Aorta (tissue), 5 donors: ENCODE results near the gene RPL34. TPM values are rescaled to one million over a fixed set of nuclear protein-coding genes. Genes with fewer than 3 reads are reported as not detected.

Experiments
- ATAC-seq: fragments of 200-7000 bp; cut with Tn5 transposase; one replicate; pipeline ENCODE4 v1.9.1; 2022; ENCODE audit warnings: moderate library complexity; ENCODE audit not compliant: low FRiP score
- DNase-seq, 2 donors: peaks; one replicate each; pipeline ENCODE4 v3.0.0-alpha.2; 2020
- H3K27ac ChIP-seq, 2 donors: one replicate each; pipeline ENCODE4 v1.5.1; 2013; ENCODE audit warnings: low read length in 2 of 2, mild to moderate bottlenecking in 2 of 2, moderate library complexity in 2 of 2, control low read depth in 1 of 2, inconsistent platforms in 1 of 2, low read depth in 1 of 2
- H3K27me3 ChIP-seq, 2 donors: one replicate each; pipeline ENCODE4 v1.6.1; 2013; ENCODE audit warnings: control low read depth in 1 of 2, low read length in 1 of 2, mild to moderate bottlenecking in 1 of 2, moderate library complexity in 1 of 2; ENCODE audit not compliant: insufficient read depth in 2 of 2, control insufficient read depth in 1 of 2
- H3K36me3 ChIP-seq, 2 donors: one replicate each; pipeline ENCODE4 v1.6.1; 2013; ENCODE audit warnings: control low read depth in 1 of 2, low read length in 1 of 2, mild to moderate bottlenecking in 1 of 2; ENCODE audit not compliant: insufficient read depth in 2 of 2, control insufficient read depth in 1 of 2
- H3K4me1 ChIP-seq, 2 donors: one replicate each; pipeline ENCODE4 v1.6.1; 2013; ENCODE audit warnings: low read length in 2 of 2, control low read depth in 1 of 2, mild to moderate bottlenecking in 1 of 2, moderate library complexity in 1 of 2; ENCODE audit not compliant: insufficient read depth in 2 of 2, control insufficient read depth in 1 of 2
- H3K4me3 ChIP-seq, 2 donors: one replicate each; pipeline ENCODE4 v1.5.1; 2013; ENCODE audit warnings: low read length in 2 of 2, control low read depth in 1 of 2, mild to moderate bottlenecking in 1 of 2
- H3K9me3 ChIP-seq: one replicate; pipeline ENCODE4 v1.6.1; 2013; ENCODE audit warnings: mild to moderate bottlenecking, low read length; ENCODE audit not compliant: control insufficient read depth
- WGBS, 2 donors: extraction: QIAGEN DNeasy Blood & Tissue Kit; methylation state at CpG; one replicate each; pipeline ENCODE4 v1.1.7; 2013; 5-methylcytosine and 5-hydroxymethylcytosine counted together
- intact Hi-C, 2 donors: fragments of 100-400 bp; cut with DNase I; formaldehyde crosslinking; loops; one replicate each; pipeline versions ENCODE4 v1.14.2 to v1.15.0; 2022
- long read RNA-seq, 2 donors: library from polyadenylated mRNA; unstranded; transcript quantifications; one replicate each; pipeline ENCODE4 v2.0.0, GENCODE V29; 2020 to 2021
- polyA plus RNA-seq, 2 donors: library from polyadenylated mRNA; stranded (reverse); fragments of 200-250 nt; gene quantifications; one replicate each; pipeline ENCODE4 v1.2.3, GENCODE V29; 2013
- total RNA-seq, 2 donors: library from RNA; stranded (reverse); fragmentation: NEBNext Ultra II Directional; extraction: Animal tissue kit (Norgen Biotek cat#: 25700); gene quantifications; one replicate each; pipeline ENCODE4 v1.2.1, GENCODE V29; 2021
- donor health status: healthy with polysubstance abuse.
- donor health status: Bipolar disorder and iron deficiency.
- donor health status: DM: no; HTN: no; CAD: no.
- donor health status: DM: no; HTN: no; CAD: no.
- donor health status: DM: yes; HTN: yes; CAD: no.

The RPL34 gene
- total RNA-seq (1,000 to 10,000 TPM in 1 of 2 donors, 100 to 1,000 TPM in 1; 967 to 1,116 TPM), polyA plus RNA-seq (over 10,000 TPM in 1 of 2 donors, 1,000 to 10,000 TPM in 1; 4,600 to 10,627 TPM)
- long read RNA-seq, donor 1, transcript RPL34-206 (2 exons, 629 nt), result minor isoform, 17 of 198 reads
- long read RNA-seq, donor 1, transcript RPL34-202 (5 exons, 441 nt), result major isoform, 131 of 198 reads
- long read RNA-seq, donor 1, partial matches to known transcripts, result 40 of 198 reads
- long read RNA-seq, donor 1, other reads (novel, unspliced or antisense), result 8 of 198 reads
- long read RNA-seq, donor 2, transcript RPL34-202 (5 exons, 441 nt), result major isoform, 266 of 288 reads
- long read RNA-seq, donor 2, transcript RPL34-206 (2 exons, 629 nt), result minor isoform, 6 of 288 reads
- long read RNA-seq, donor 2, partial matches to known transcripts, result 12 of 288 reads
- long read RNA-seq, donor 2, other reads (novel, unspliced or antisense), result 2 of 288 reads

- peaks cover 0 to 3% of the 10 kb centered on the region in 2 donors for H3K4me1 ChIP-seq
- H3K9me3 ChIP-seq, result no peaks in the 10 kb centered on the region
- DNase-seq (peak; percentile 97 to 98), ATAC-seq (peak; percentile 100)
- H3K27ac ChIP-seq, result peak within 1 kb of the TSS; percentile 60 to 69
- no peaks in the 10 kb centered on the region for H3K27me3 ChIP-seq
- intact Hi-C loops, result loop anchor here in 1 of 2 donors (2.0 to 10.0 kb wide), 2 partner anchors 30 to 1194 kb away; partner anchors contain the start of genes GAR1 and OSTC
- WGBS, 2 donors, result 0 to 1% methylated on average over 32 of the region's 32 CpGs
- peaks cover under 1 to 6% of the 10 kb centered on the region in 2 donors for H3K36me3 ChIP-seq
- peak within 1 kb of the TSS; percentile 95 to 96 for H3K4me3 ChIP-seq
Observed at GRCh38 chr4:108620101-108620932, at the start of gene RPL34. Gene RPL34 (plus strand): TSS chr4:108620576. CDS start chr4:108621960, 1,384 bp downstream.

GRCh38 chr4:108570993-108571569 is 49.3 kb upstream of the RPL34 start:
- no peaks in the 10 kb centered on the region for H3K4me1 ChIP-seq
- no peak overlapping the region for H3K27ac ChIP-seq
- WGBS, 2 donors, result 25 to 36% methylated on average over 4 of the region's 4 CpGs
- intact Hi-C loops, result loop anchor here in 1 of 2 donors (5.0 to 10.0 kb wide), 2 partner anchors 506 to 549 kb away; no protein-coding TSS in a partner anchor
- DNase-seq (no peak), ATAC-seq (no peak)
- H3K36me3 ChIP-seq, result no peaks in the 10 kb centered on the region
- H3K27me3 ChIP-seq, result no peaks in the 10 kb centered on the region
- H3K4me3 ChIP-seq, result no peak overlapping the region
- H3K9me3 ChIP-seq, result no peaks in the 10 kb centered on the region

- H3K4me3 ChIP-seq, result no peak overlapping the region
- DNase-seq, result no peak
- WGBS, 2 donors, result 49 to 55% methylated on average over 3 of the region's 3 CpGs
Observed at GRCh38 chr4:108574402-108574801, 46.0 kb upstream of the RPL34 start.

GRCh38 chr4:108581083-108581482 is 39.3 kb upstream of the RPL34 start:
- no peaks in the 10 kb centered on the region for H3K36me3 ChIP-seq
- H3K4me1 ChIP-seq, result no peaks in the 10 kb centered on the region
- H3K27me3 ChIP-seq, result no peaks in the 10 kb centered on the region
- 69 to 71% methylated on average over 6 of the region's 6 CpGs for WGBS, 2 donors
- H3K9me3 ChIP-seq, result no peaks in the 10 kb centered on the region
- no peak overlapping the region for H3K27ac ChIP-seq
- DNase-seq (no peak), ATAC-seq (no peak)
- intact Hi-C loops, result no loop called here
- H3K4me3 ChIP-seq, result no peak overlapping the region

More at GRCh38 chr4:108574402-108574801, 46.0 kb upstream of the RPL34 start:
- Histone ChIP-seq H3K27me3 (no peaks in the 10 kb centered on the region), H3K27ac (no peak overlapping the region), H3K36me3 (no peaks in the 10 kb centered on the region), H3K4me1 (no peaks in the 10 kb centered on the region), H3K9me3 (no peaks in the 10 kb centered on the region)
- ATAC-seq, result no peak
- intact Hi-C loops, result loop anchor here in 1 of 2 donors (5.0 to 10.0 kb wide), 2 partner anchors 510 to 552 kb away; no protein-coding TSS in a partner anchor

GRCh38 chr4:108586778-108587177 is 33.6 kb upstream of the RPL34 start:
- no peaks in the 10 kb centered on the region for H3K27me3 ChIP-seq
- 31 to 42% methylated on average over 3 of the region's 3 CpGs for WGBS, 2 donors
- no peak overlapping the region for H3K27ac ChIP-seq
- ATAC-seq (no peak), DNase-seq (no peak)
- no peaks in the 10 kb centered on the region for H3K4me1 ChIP-seq
- H3K36me3 ChIP-seq, result no peaks in the 10 kb centered on the region
- intact Hi-C loops, result no loop called here
- no peak overlapping the region for H3K4me3 ChIP-seq
- no peaks in the 10 kb centered on the region for H3K9me3 ChIP-seq

GRCh38 chr4:108588878-108589277 is 31.5 kb upstream of the RPL34 start:
- DNase-seq, result no peak
- Histone ChIP-seq H3K36me3 (no peaks in the 10 kb centered on the region), H3K9me3 (no peaks in the 10 kb centered on the region), H3K27ac (no peak overlapping the region), H3K4me3 (no peak overlapping the region), H3K27me3 (no peaks in the 10 kb centered on the region), H3K4me1 (no peaks in the 10 kb centered on the region)
- intact Hi-C loops, result no loop called here
- ATAC-seq, result no peak
- 71 to 87% methylated on average over 1 of the region's 1 CpG for WGBS, 2 donors

GRCh38 chr4:108589961-108590360 is 30.4 kb upstream of the RPL34 start:
- WGBS, 2 donors, result 3 to 5% methylated on average over 2 of the region's 2 CpGs
- Histone ChIP-seq H3K9me3 (no peaks in the 10 kb centered on the region), H3K36me3 (no peaks in the 10 kb centered on the region), H3K4me1 (no peaks in the 10 kb centered on the region), H3K27me3 (no peaks in the 10 kb centered on the region), H3K4me3 (no peak overlapping the region), H3K27ac (no peak overlapping the region)
- DNase-seq, result no peak
- no peak for ATAC-seq
- intact Hi-C loops, result no loop called here

- no peak for DNase-seq
- Histone ChIP-seq H3K27me3 (no peaks in the 10 kb centered on the region), H3K36me3 (no peaks in the 10 kb centered on the region), H3K4me3 (no peak overlapping the region), H3K9me3 (no peaks in the 10 kb centered on the region), H3K27ac (no peak overlapping the region), H3K4me1 (no peaks in the 10 kb centered on the region)
- WGBS, 2 donors, result 86% methylated on average over 1 of the region's 1 CpG
- ATAC-seq, result no peak
- intact Hi-C loops, result no loop called here
Observed at GRCh38 chr4:108590776-108591175, 29.6 kb upstream of the RPL34 start.
